H1 (cell line): ENCODE data around the gene DGCR6. TPM values are rescaled to one million over a fixed set of nuclear protein-coding genes. Genes with fewer than 3 reads are reported as not detected.
"Not testable (repeated sequence)": the region's sequence is repeated elsewhere in the genome, so short reads cannot be mapped to it uniquely, and the experiment has no call there.

Source experiments
- CTCF ChIA-PET: fragments of 300-600 bp; sonication (Branson Sonifier 250); formaldehyde crosslinking; loops from one replicate; lab custom pipeline; 2021; ENCODE audit not compliant: partially characterized antibody; lab: Charles Lee
- POLR2A ChIA-PET: fragments of 300-600 bp; sonication (Branson Sonifier 250); formaldehyde crosslinking; loops from one replicate; lab custom pipeline; 2021; ENCODE audit warnings: inconsistent platforms; ENCODE audit not compliant: partially characterized antibody; lab: Charles Lee
- DNase-seq, 2 experiments: peaks; one replicate each; pipeline versions ENCODE4 v3.0.0 to v3.0.0-alpha.2; 2010 to 2022; ENCODE audit warnings: low spot score in 2 of 2, low read depth in 1 of 2, mixed read lengths in 1 of 2
- FAIRE-seq: peaks from 2 replicates; lab custom pipeline; 2011; peaks lifted over from hg19 to GRCh38; lab: Jason Lieb, UNC
- H2AFZ ChIP-seq: 2 replicates; pipeline ENCODE4 v1.8.1; 2012; ENCODE audit warnings: low read length, inconsistent platforms
- H2AK5ac ChIP-seq: 2 replicates; pipeline ENCODE4 v1.6.1; 2013; ENCODE audit warnings: low read depth, low read length
- H2BK120ac ChIP-seq: replicated peaks from 2 replicates; pipeline ENCODE3; 2013; ENCODE audit warnings: low read depth, low read length, inconsistent platforms
- H2BK12ac ChIP-seq: 2 replicates; pipeline ENCODE4 v1.6.1; 2013; ENCODE audit warnings: low read depth, low read length
- H2BK15ac ChIP-seq: 2 replicates; pipeline ENCODE4 v1.6.1; 2013; ENCODE audit warnings: low read length
- H2BK20ac ChIP-seq: 2 replicates; pipeline ENCODE4 v1.6.1; 2013; ENCODE audit warnings: low read length
- H2BK5ac ChIP-seq: 2 replicates; pipeline ENCODE4 v1.6.1; 2013; ENCODE audit warnings: low read depth, low read length
- H3K14ac ChIP-seq: 2 replicates; pipeline ENCODE4 v1.6.1; 2013; ENCODE audit warnings: inconsistent platforms; ENCODE audit not compliant: insufficient read length
- H3K18ac ChIP-seq: 2 replicates; pipeline ENCODE4 v1.6.1; 2013; ENCODE audit warnings: low read length; ENCODE audit errors: extremely low read depth
- H3K23ac ChIP-seq: 2 replicates; pipeline ENCODE4 v1.6.1; 2013; ENCODE audit warnings: inconsistent platforms; ENCODE audit not compliant: insufficient read length
- H3K23me2 ChIP-seq: 2 replicates; pipeline ENCODE4 v1.6.1; 2013; ENCODE audit warnings: low read depth, low read length
- H3K27ac ChIP-seq: 2 replicates; pipeline ENCODE4 v1.6.1; 2011; ENCODE audit warnings: low read depth, low read length, inconsistent platforms
- H3K27me3 ChIP-seq, 4 experiments: replicated peaks in 1 of 4; 1 replicate in 1 of 4; 2 replicates in 3 of 4; pipeline versions ENCODE4 v1.6.1 to v1.8.1; 2011 to 2013; ENCODE audit warnings: low read length in 3 of 4, mild to moderate bottlenecking in 3 of 4, inconsistent platforms in 2 of 4, mixed read lengths in 2 of 4, moderate library complexity in 1 of 4; ENCODE audit not compliant: control insufficient read depth in 3 of 4, insufficient read depth in 3 of 4; ENCODE audit errors: extremely low read depth in 1 of 4
- H3K36me3 ChIP-seq, 4 experiments: 2 replicates each; pipeline versions ENCODE4 v1.6.1 to v1.8.1; 2011 to 2013; ENCODE audit warnings: mild to moderate bottlenecking in 4 of 4, low read length in 3 of 4, moderate library complexity in 2 of 4, control low read depth in 1 of 4, inconsistent platforms in 1 of 4; ENCODE audit not compliant: insufficient read depth in 4 of 4, control insufficient read depth in 2 of 4
- H3K4ac ChIP-seq: replicated peaks from 2 replicates; pipeline ENCODE3; 2013; ENCODE audit warnings: low read length, low read depth, mixed read lengths, inconsistent platforms; ENCODE audit not compliant: insufficient read length
- H3K4me1 ChIP-seq, 4 experiments: replicated peaks in 1 of 4; 1 replicate in 1 of 4; 2 replicates in 3 of 4; pipeline versions ENCODE4 v1.6.1 to v1.8.1; 2011 to 2013; ENCODE audit warnings: low read length in 3 of 4, inconsistent platforms in 2 of 4, mixed read lengths in 1 of 4; ENCODE audit not compliant: insufficient read depth in 4 of 4, control insufficient read depth in 3 of 4
- H3K4me2 ChIP-seq, 2 experiments: 2 replicates each; pipeline versions ENCODE4 v1.6.1 to v1.8.1; 2011 to 2013; ENCODE audit warnings: low read depth in 2 of 2, low read length in 2 of 2, control low read depth in 1 of 2, inconsistent platforms in 1 of 2, mild to moderate bottlenecking in 1 of 2; ENCODE audit not compliant: insufficient read depth in 1 of 2
- H3K4me3 ChIP-seq, 4 experiments: fragments of 200-600, 300-600 bp in 1 of 4; sonication (generic), shearing (Covaris generic), sonication (Bioruptor Twin) in 1 of 4; 2 replicates each; pipeline versions ENCODE4 v1.5.1 to v1.8.1; 2011 to 2016; ENCODE audit warnings: low read length in 4 of 4, low read depth in 3 of 4, control low read depth in 2 of 4, inconsistent platforms in 2 of 4, mild to moderate bottlenecking in 2 of 4, mixed read lengths in 1 of 4, moderate library complexity in 1 of 4; ENCODE audit not compliant: insufficient read depth in 2 of 4; ENCODE audit errors: extremely low read depth in 1 of 4
- H3K56ac ChIP-seq: replicated peaks from 2 replicates; pipeline ENCODE3; 2013; ENCODE audit warnings: low read depth, mild to moderate bottlenecking, mixed read lengths, low read length, inconsistent platforms; ENCODE audit not compliant: insufficient read length
- H3K79me1 ChIP-seq: 2 replicates; pipeline ENCODE4 v1.6.1; 2013; ENCODE audit warnings: low read depth, low read length, control low read depth
- H3K79me2 ChIP-seq, 2 experiments: 2 replicates each; pipeline versions ENCODE4 v1.6.1 to v1.8.1; 2012 to 2013; ENCODE audit warnings: low read length in 2 of 2, mild to moderate bottlenecking in 2 of 2, inconsistent platforms in 1 of 2; ENCODE audit not compliant: insufficient read depth in 2 of 2, control insufficient read depth in 1 of 2
- H3K9ac ChIP-seq, 4 experiments: replicated peaks in 1 of 4; 1 replicate in 1 of 4; 2 replicates in 3 of 4; pipeline versions ENCODE4 v1.6.1 to v1.8.1; 2011 to 2013; ENCODE audit warnings: low read depth in 3 of 4, low read length in 3 of 4, control low read depth in 2 of 4, mild to moderate bottlenecking in 2 of 4, moderate library complexity in 2 of 4, inconsistent platforms in 1 of 4; ENCODE audit errors: extremely low read depth in 1 of 4
- H3K9me3 ChIP-seq, 2 experiments: 2 replicates each; pipeline versions ENCODE4 v1.6.1 to v1.8.1; 2012 to 2013; ENCODE audit warnings: mild to moderate bottlenecking in 2 of 2, moderate library complexity in 2 of 2, control low read depth in 1 of 2, inconsistent platforms in 1 of 2, low read depth in 1 of 2, low read length in 1 of 2, mixed read lengths in 1 of 2; ENCODE audit not compliant: insufficient read depth in 2 of 2
- H4K20me1 ChIP-seq, 2 experiments: replicated peaks in 1 of 2; 2 replicates each; pipeline versions ENCODE3 to v1.8.1; 2011 to 2013; ENCODE audit warnings: inconsistent platforms in 2 of 2, low read length in 2 of 2, mild to moderate bottlenecking in 1 of 2; ENCODE audit not compliant: insufficient read depth in 2 of 2, control insufficient read depth in 1 of 2
- H4K5ac ChIP-seq: 2 replicates; pipeline ENCODE4 v1.6.1; 2013; ENCODE audit warnings: low read length, low read depth, mixed read lengths, inconsistent platforms; ENCODE audit not compliant: insufficient read length
- H4K8ac ChIP-seq: 2 replicates; pipeline ENCODE4 v1.8.0; 2013; ENCODE audit warnings: mild to moderate bottlenecking, moderate library complexity, low read length, inconsistent platforms; ENCODE audit not compliant: insufficient read depth; ENCODE audit errors: extremely low read depth
- H4K91ac ChIP-seq: replicated peaks from 2 replicates; pipeline ENCODE3; 2013; ENCODE audit warnings: low read length, mixed read lengths, inconsistent platforms; ENCODE audit not compliant: insufficient read length
- WGBS, 2 experiments: shearing (Covaris generic) in 1 of 2; methylation state at CpG; one replicate each; pipeline versions ENCODE4 v1.1.6 to v1.1.7; 2013 to 2015; ENCODE audit warnings: low lambda C conversion rate in 2 of 2, mixed read lengths in 2 of 2, inconsistent platforms in 1 of 2, low coverage in 1 of 2, missing lambda C conversion rate in 1 of 2; ENCODE audit not compliant: insufficient replicate concordance in 2 of 2, insufficient coverage in 1 of 2, insufficient read length in 1 of 2; ENCODE audit errors: extremely low coverage in 1 of 2, missing lambda C conversion rate in 1 of 2; 5-methylcytosine and 5-hydroxymethylcytosine counted together
- polyA plus RNA-seq, 7 experiments: library from polyadenylated mRNA; depleted of rRNA in 3 of 7; stranded (reverse) in 5 of 7; unstranded in 2 of 7; fragments of >200 nt in 5 of 7; fragments of 200-250 nt in 2 of 7; gene quantifications; 1 replicate in 5 of 7; 2 replicates in 1 of 7; 4 replicates in 1 of 7; pipeline versions ENCODE4 v1.2.1 to v1.2.3, GENCODE V29; 2011 to 2013; ENCODE audit warnings: missing spikeins in 2 of 7, mixed read lengths in 2 of 7
- total RNA-seq: library from RNA; stranded (reverse); fragmentation: NEBNext Ultra II Directional; extraction: Animal tissue kit (Norgen Biotek cat#: 25700); gene quantifications from 2 replicates; pipeline ENCODE4 v1.2.1, GENCODE V29; 2021

The DGCR6 gene
- total and polyA plus RNA-seq, 2 of the 8 experiments (the other 6 are each of a cell fraction or from before 2014, with no cell fraction given), result 0.82 to 1.7 TPM

DNA sequence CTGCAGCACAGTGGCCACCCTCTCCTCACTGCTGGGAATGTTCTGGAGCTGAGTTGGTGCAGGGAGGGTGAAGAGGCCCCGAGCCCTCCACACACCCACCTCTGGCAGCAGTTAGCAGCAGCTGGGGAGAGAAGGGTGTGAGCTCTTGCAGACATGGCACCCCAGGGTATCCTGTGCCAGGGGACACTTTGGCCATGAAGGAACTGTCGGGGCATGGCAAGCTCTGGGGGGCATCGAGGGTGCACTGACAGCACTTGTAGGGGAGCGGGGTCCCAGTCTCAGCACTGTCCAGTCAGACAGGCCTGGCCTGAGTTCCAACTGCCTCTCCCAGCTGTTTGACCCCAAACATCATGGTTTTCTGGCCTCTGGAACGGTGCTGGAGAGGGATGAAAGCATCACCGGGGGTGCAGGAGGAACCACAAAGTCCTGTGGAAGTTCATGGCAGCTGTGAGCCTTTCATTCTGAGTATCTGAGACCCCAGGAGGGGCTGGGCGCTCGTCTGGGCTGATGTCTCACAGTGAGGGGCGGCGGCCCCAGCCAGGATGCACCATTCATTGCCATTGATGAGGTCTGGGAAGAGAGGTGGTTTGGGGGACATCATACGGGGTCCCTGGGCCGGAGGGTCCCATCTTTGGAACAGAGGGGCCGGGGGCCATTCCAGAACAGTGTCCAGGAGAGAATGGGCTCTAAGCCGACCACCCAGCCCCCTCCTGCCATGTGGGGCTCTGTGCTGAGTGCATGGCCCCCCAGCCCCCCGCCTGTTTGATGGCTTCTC lies 50.2 kb downstream of the DGCR6 start:
- not testable (repeated sequence) for H3K79me2 ChIP-seq, DNase-seq, H3K4ac ChIP-seq, H3K27ac ChIP-seq, H2AK5ac ChIP-seq, H3K56ac ChIP-seq, H3K4me3 ChIP-seq, H4K91ac ChIP-seq, H3K27me3 ChIP-seq, H3K18ac ChIP-seq, H3K36me3 ChIP-seq, H2BK120ac ChIP-seq, H2AFZ ChIP-seq, FAIRE-seq, H2BK20ac ChIP-seq, H3K23me2 ChIP-seq, H2BK5ac ChIP-seq, H3K23ac ChIP-seq, H3K4me1 ChIP-seq, H4K5ac ChIP-seq, H3K9ac ChIP-seq, H2BK15ac ChIP-seq, H4K20me1 ChIP-seq, H4K8ac ChIP-seq, H3K9me3 ChIP-seq, H3K14ac ChIP-seq, H3K79me1 ChIP-seq, H3K4me2 ChIP-seq
- 85% methylated on average over 13 of the region's 15 CpGs; no CpG with 5 or more reads in 1 of the 2 experiments for WGBS, 2 experiments
- POLR2A ChIA-PET, result interaction anchor here (0.7 to 1.5 kb wide), 3 partner anchors 8 to 80 kb away, joined by 3 to 4 read pairs (median 3); no protein-coding TSS in a partner anchor
- H2BK12ac ChIP-seq, result 0 out of 2 replicates have a peak overlapping the region, but pooled peaks have one; percentile 60
- CTCF ChIA-PET, result interaction anchor here (0.7 to 1.5 kb wide), 11 partner anchors 13 to 108 kb away, joined by 3 to 5 read pairs (median 4); partner anchors contain the start of gene DGCR6
